Gastroesophageal sphincter (tissue), 4 donors: Measurements from ENCODE around the gene ZMYND19. TPM values are rescaled to one million over a fixed set of nuclear protein-coding genes. Genes with fewer than 3 reads are reported as not detected.

ENCODE experiments used
- ATAC-seq: fragments of 150-250 bp; one replicate; pipeline ENCODE4 v1.9.1; 2016; ENCODE audit warnings: mild to moderate bottlenecking, moderate library complexity
- H3K27ac ChIP-seq, 4 donors: fragments of 200-600 bp; sonication (generic) in 3 of 4; 1 replicate in 3 of 4; 2 replicates in 1 of 4; pipeline ENCODE4 v1.5.1; 2016 to 2019
- H3K27me3 ChIP-seq: fragments of 200-600 bp; sonication (generic); one replicate; pipeline ENCODE4 v1.5.1; 2019
- H3K36me3 ChIP-seq, 2 donors: fragments of 200-600 bp; sonication (generic); one replicate each; pipeline ENCODE4 v1.5.1; 2019; ENCODE audit warnings: control low read depth in 1 of 2
- H3K4me1 ChIP-seq, 3 donors: fragments of 200-600 bp; sonication (generic); 1 replicate in 2 of 3; 2 replicates in 1 of 3; pipeline ENCODE4 v1.5.1; 2016 to 2019; ENCODE audit warnings: control low read depth in 2 of 3
- H3K4me3 ChIP-seq, 2 donors: fragments of 200-600 bp; sonication (generic); one replicate each; pipeline ENCODE4 v1.5.1; 2019; ENCODE audit warnings: mild to moderate bottlenecking in 1 of 2, moderate library complexity in 1 of 2
- H3K9me3 ChIP-seq, 3 donors: fragments of 200-600 bp; sonication (generic); one replicate each; pipeline ENCODE4 v1.5.1; 2017 to 2019; ENCODE audit warnings: control low read depth in 2 of 3
- EP300 ChIP-seq: sonication (generic); formaldehyde crosslinking; IDR thresholded peaks from one replicate; pipeline ENCODE4 v1.6.1; 2017; ENCODE audit warnings: antibody characterized with exemption, mild to moderate bottlenecking
- POLR2A ChIP-seq, 2 donors: fragments of 450-650 bp; IDR thresholded peaks; one replicate each; pipeline ENCODE4 v1.6.1; 2017; ENCODE audit warnings: antibody characterized with exemption in 2 of 2, mild to moderate bottlenecking in 2 of 2, moderate library complexity in 1 of 2
- POLR2AphosphoS5 ChIP-seq: sonication (generic); formaldehyde crosslinking; IDR thresholded peaks from one replicate; pipeline ENCODE4 v1.6.1; 2017; ENCODE audit warnings: antibody characterized with exemption
- WGBS, 2 donors: methylation state at CpG; one replicate each; pipeline ENCODE4 v1.1.5; 2018; ENCODE audit warnings: low coverage in 1 of 2; 5-methylcytosine and 5-hydroxymethylcytosine counted together
- total RNA-seq, 4 donors: library from RNA; depleted of rRNA; stranded (reverse); fragments of >200 nt; gene quantifications; one replicate each; pipeline ENCODE4 v1.1.0, GENCODE V29; 2016
- TF ChIP-seq, protein P1 (sequence below), 4 experiments: fragments of 200-600 bp in 2 of 4; fragments of 450-650 bp in 2 of 4; sonication (generic) in 1 of 4; IDR thresholded peaks; one replicate each; pipeline ENCODE4 v1.5.1; 2017 to 2019; ENCODE audit warnings: antibody characterized with exemption in 4 of 4, mild to moderate bottlenecking in 2 of 4, moderate library complexity in 2 of 4

ZMYND19 gene
- total RNA-seq, 4 donors from 2014 or later: 9.5 to 17.1 (median 13.2) TPM

DNA sequence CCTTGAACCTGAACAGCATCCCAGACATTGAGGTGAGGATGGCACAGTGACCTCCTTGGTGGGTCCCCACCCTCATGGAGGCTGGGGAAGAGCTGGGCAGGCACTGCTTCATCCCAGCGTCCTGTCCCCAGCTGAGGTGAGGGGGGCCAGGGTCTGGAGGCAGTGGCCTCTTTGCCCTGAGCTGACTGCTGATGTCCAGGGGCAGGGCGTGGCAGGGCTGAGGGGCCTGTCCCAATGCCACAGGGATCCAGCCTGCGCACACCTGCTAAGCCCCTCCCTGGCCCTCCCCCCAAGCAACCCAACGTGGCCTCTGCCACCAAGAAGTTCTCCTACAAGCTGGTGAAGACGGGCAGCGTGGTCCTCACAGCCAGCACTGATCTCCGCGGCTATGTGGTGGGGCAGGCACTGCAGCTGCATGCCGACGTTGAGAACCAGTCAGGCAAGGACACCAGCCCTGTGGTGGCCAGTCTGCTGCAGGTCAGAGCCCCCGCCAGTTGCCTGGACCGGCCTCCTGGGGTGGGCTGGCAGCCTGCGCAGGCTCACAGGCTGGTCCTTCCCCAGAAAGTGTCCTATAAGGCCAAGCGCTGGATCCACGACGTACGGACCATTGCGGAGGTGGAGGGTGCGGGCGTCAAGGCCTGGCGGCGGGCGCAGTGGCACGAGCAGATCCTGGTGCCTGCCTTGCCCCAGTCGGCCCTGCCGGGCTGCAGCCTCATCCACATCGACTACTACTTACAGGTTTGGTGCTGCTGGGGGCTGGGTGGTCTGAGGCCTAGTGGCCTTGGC, 23.6 kb upstream of the ZMYND19 start:
- H3K27ac ChIP-seq: no peak overlapping the region
- peaks cover 4 to 40% (median 22%) of the 10 kb centered on the region in 3 donors for H3K4me1 ChIP-seq
- WGBS, 2 donors: 67% methylated on average over 1 of the region's 27 CpGs; no CpG with 5 or more reads in 1 of the 2 donors
- no peak overlapping the region for H3K4me3 ChIP-seq
- H3K36me3 ChIP-seq: peaks cover 0 to 39% of the 10 kb centered on the region in 2 donors
- no peaks in the 10 kb centered on the region for H3K9me3 ChIP-seq
- ATAC-seq: no peak
- TF ChIP-seq EP300 (no peak), POLR2AphosphoS5 (no peak), POLR2A (IDR thresholded peaks at IDR 0.05) (no peak)
- TF ChIP-seq, protein P1, sequence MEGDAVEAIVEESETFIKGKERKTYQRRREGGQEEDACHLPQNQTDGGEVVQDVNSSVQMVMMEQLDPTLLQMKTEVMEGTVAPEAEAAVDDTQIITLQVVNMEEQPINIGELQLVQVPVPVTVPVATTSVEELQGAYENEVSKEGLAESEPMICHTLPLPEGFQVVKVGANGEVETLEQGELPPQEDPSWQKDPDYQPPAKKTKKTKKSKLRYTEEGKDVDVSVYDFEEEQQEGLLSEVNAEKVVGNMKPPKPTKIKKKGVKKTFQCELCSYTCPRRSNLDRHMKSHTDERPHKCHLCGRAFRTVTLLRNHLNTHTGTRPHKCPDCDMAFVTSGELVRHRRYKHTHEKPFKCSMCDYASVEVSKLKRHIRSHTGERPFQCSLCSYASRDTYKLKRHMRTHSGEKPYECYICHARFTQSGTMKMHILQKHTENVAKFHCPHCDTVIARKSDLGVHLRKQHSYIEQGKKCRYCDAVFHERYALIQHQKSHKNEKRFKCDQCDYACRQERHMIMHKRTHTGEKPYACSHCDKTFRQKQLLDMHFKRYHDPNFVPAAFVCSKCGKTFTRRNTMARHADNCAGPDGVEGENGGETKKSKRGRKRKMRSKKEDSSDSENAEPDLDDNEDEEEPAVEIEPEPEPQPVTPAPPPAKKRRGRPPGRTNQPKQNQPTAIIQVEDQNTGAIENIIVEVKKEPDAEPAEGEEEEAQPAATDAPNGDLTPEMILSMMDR (IDR thresholded peaks at IDR 0.05): no peak
- no peaks in the 10 kb centered on the region for H3K27me3 ChIP-seq

DNA sequence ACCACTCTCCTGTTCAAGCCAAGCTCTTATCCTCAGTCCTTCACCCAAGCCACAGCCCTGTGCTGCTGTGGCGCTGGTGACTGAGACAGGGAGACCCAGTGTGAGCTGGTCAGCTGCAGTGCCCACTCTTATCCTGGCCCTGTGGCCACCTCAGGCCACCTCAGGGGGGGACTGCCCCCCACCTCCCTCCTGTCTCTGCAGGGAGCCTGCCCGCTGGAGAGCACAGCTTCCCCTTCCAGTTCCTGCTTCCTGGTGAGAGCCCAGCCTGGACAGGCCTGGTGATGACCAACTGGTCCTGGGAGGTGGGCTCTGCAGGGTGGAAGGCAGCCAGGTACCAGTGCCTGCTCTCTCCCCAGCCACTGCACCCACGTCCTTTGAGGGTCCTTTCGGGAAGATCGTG, 22.9 kb upstream of the ZMYND19 start:
- WGBS, 2 donors: 100% methylated on average over 1 of the region's 5 CpGs; no CpG with 5 or more reads in 1 of the 2 donors
- TF ChIP-seq POLR2A (IDR thresholded peaks at IDR 0.05): no peak
- TF ChIP-seq, protein P1 (IDR thresholded peaks at IDR 0.05): no peak
- H3K27ac ChIP-seq: no peak overlapping the region
- no peak overlapping the region for H3K4me3 ChIP-seq
- ATAC-seq: no peak
- peaks cover 4 to 44% (median 22%) of the 10 kb centered on the region in 3 donors for H3K4me1 ChIP-seq
- H3K27me3 ChIP-seq: no peaks in the 10 kb centered on the region
- H3K36me3 ChIP-seq: peaks cover 0 to 39% of the 10 kb centered on the region in 2 donors
- H3K9me3 ChIP-seq: no peaks in the 10 kb centered on the region

DNA sequence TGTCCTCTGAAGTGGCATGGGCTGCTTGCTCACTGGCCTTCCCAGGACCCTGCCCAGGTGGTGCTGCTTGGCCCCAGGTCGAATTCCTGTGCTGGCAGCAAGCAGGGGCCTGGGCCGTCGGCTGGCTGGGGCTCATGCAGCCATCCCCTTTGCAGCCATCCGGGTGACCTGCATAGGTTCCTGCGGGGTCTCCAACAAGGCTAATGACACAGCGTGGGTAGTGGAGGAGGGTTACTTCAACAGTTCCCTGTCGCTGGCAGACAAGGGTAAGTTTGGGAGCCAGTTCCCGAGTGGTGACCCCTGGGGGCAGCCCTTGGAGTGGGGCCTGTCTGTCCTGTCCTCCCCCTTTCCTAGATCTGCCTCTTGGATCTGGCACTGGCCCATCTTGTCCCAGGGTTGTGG, 22.4 kb upstream of the ZMYND19 start:
- peaks cover 3 to 44% (median 19%) of the 10 kb centered on the region in 3 donors for H3K4me1 ChIP-seq
- H3K27ac ChIP-seq: peak overlapping the region in 2 of 4 donors; percentile 8 to 16
- no peak for ATAC-seq
- H3K4me3 ChIP-seq: no peak overlapping the region
- TF ChIP-seq POLR2AphosphoS5 (no peak), POLR2A (IDR thresholded peaks at IDR 0.05) (no peak), EP300 (no peak)
- TF ChIP-seq, protein P1 (IDR thresholded peaks at IDR 0.05): no peak
- 40% methylated on average over 1 of the region's 8 CpGs; no CpG with 5 or more reads in 1 of the 2 donors for WGBS, 2 donors
- no peaks in the 10 kb centered on the region for H3K27me3 ChIP-seq
- no peaks in the 10 kb centered on the region for H3K9me3 ChIP-seq
- H3K36me3 ChIP-seq: peaks cover 0 to 39% of the 10 kb centered on the region in 2 donors

DNA sequence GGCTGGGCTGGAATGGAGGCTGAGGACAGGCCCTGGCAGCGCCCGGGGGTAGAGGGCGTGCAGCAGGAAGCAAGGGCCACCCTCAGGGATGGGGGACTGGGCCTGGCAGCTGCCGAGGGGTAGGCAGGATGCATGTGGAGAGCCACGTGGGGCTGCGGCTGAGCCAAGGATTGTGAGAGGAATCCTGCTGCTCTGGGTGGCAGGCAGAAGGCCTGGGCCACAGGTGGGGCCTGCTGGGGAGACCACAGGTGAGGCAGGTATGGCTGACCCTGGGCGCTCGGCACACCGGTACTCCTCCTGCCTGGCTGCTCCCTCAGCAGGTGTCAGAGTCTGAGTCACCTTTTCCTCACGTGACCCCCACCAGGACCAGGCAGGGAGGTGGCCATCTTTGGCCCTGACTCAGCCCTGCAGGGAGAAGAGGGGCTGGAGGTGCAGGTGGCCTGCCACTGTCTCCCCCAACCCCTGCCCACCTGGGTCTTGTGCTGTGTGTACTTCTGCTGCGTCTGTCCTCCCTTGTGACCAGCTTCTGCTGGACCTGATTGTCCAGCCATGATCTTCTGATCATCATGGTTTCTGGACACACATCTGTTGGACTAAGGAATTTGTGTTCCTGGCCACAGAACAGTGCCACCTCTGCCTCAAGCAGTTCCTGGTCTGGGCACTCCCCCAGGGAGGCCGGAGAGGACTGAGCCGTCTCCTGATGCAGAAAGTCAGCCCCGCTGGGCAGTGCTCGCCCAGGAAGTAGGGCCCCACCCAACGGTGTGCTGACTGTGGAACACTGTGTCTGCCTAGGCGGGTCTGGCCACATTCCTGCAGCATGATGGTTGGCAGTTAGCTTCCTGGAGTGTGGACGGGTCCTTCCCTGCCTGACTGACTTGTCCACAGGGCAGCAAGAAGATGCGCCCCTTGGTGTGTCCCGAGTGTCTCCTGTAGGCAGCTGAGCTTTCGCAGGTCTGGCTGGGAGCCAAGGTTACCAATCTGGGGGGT, 21.6 kb upstream of the ZMYND19 start:
- TF ChIP-seq POLR2A (IDR thresholded peaks at IDR 0.05): no peak
- TF ChIP-seq, protein P1 (IDR thresholded peaks at IDR 0.05): no peak
- TF ChIP-seq POLR2AphosphoS5: no peak
- TF ChIP-seq EP300: no peak
- H3K27ac ChIP-seq: peak overlapping the region in 2 of 4 donors; percentile 8 to 16
- H3K4me1 ChIP-seq: peaks cover 0 to 44% (median 20%) of the 10 kb centered on the region in 3 donors
- no peaks in the 10 kb centered on the region for H3K9me3 ChIP-seq
- 30% methylated on average over 4 of the region's 21 CpGs; no CpG with 5 or more reads in 1 of the 2 donors for WGBS, 2 donors
- H3K36me3 ChIP-seq: peaks cover 0 to 38% of the 10 kb centered on the region in 2 donors
- ATAC-seq: peak; percentile 48
- no peaks in the 10 kb centered on the region for H3K27me3 ChIP-seq
- no peak overlapping the region for H3K4me3 ChIP-seq
